ENCODE data around the gene HSPA8.
"Not testable (repeated sequence)": the region's sequence is repeated elsewhere in the genome, so short reads cannot be mapped to it uniquely, and the experiment has no call there.

Gene HSPA8

GRCh38 chr11:123069908-123070821 lies 8.2 kb upstream of the HSPA8 start:
- no peak for DNase-seq

GRCh38 chr11:123065621-123066020 lies 3.7 kb upstream of the HSPA8 start:
- no peak for DNase-seq

GRCh38 chr11:123063826-123064657 lies 2.1 kb upstream of the HSPA8 start:
- DNase-seq: no peak

GRCh38 chr11:123062892-123063825 lies 1.2 kb upstream of the HSPA8 start:
- peak; percentile 76 for DNase-seq

- DNase-seq: peak; percentile 100
Observed at GRCh38 chr11:123062158-123062891, 389 bp upstream of the HSPA8 start.

GRCh38 chr11:123060277-123061000 lies 1.5 kb downstream of the HSPA8 start:
- peak; percentile 69 for DNase-seq

- not testable (repeated sequence) for DNase-seq
Observed at GRCh38 chr11:123059041-123059920, 2.7 kb downstream of the HSPA8 start.

GRCh38 chr11:123057661-123058305 lies 4.2 kb downstream of the HSPA8 start:
- DNase-seq: peak; percentile 69

GRCh38 chr11:123056835-123057491 lies 5.0 kb downstream of the HSPA8 start:
- DNase-seq: no peak

GRCh38 chr11:123055191-123055901 lies 6.6 kb downstream of the HSPA8 start:
- DNase-seq: no peak

- no peak for DNase-seq
Observed at GRCh38 chr11:123054301-123055065, 7.5 kb downstream of the HSPA8 start.

- no peak for DNase-seq
Observed at GRCh38 chr11:123052901-123053721, 8.8 kb downstream of the HSPA8 start.

GRCh38 chr11:123051634-123052033 lies 10.3 kb downstream of the HSPA8 start:
- DNase-seq: no peak

GRCh38 chr11:123051146-123051545 lies 10.8 kb downstream of the HSPA8 start:
- DNase-seq: no peak

- no peak for DNase-seq
Observed at GRCh38 chr11:123047947-123048293, 14.0 kb downstream of the HSPA8 start.

- no peak for DNase-seq
Observed at GRCh38 chr11:123047266-123047946, 14.5 kb downstream of the HSPA8 start.
